SK-N-DZ (cell line): ENCODE results near the gene ANK3.
A peak's percentile ranks its signal among the peaks of the same experiment; 100 is the strongest.

Experiments
- DNase-seq: peaks from one replicate; pipeline ENCODE4 v3.0.0-alpha.2; 2015; ENCODE audit warnings: low spot score

The ANK3 gene

DNA sequence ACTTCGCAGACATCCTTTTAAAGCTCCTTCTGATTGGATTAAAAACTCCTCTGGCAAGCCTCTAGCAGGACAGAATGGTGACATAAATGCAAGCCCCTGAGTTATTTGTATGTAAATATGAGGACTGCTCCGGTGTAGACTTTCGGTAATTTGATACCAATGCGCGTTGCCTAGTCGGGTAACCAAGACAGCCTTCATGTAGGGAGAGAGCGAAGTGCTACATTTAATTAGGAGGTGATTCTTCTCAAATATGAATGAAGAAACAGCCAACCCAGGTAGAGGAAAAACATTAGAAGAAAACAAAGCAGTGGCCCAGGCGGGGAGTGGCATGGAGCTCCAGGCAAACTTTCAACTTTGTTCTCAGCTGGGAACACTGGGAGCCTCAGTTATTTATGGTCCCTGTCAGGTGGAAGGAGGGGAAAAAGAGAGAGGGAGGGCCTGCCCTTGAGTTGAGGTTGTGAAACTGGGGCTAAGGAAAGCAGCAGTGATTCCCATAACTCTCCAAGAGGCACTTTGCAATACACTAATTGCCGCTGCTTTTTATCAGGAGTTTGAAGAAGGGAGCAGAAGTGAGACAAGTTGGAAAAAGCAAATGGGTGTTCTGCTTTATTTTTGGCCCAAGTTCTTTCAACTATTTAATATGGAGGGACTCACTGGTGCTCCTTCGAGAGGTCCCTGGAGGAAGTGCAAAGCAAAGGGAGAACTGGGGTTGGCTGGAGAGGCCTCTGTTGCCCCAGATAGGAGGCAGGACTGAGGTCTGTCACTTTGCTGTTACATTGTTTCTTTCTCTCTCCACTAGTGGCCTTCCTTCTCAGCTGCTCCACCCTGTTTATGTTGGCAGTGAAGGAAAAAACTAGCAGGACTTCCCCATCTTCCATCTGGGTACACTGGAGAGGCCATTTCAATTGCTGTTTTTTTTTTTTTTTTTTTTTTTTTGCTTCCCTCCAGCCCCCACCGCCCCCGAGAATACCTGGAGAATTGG lies 248.7 kb downstream of the ANK3 start:
- peak; percentile 81 for DNase-seq

DNA sequence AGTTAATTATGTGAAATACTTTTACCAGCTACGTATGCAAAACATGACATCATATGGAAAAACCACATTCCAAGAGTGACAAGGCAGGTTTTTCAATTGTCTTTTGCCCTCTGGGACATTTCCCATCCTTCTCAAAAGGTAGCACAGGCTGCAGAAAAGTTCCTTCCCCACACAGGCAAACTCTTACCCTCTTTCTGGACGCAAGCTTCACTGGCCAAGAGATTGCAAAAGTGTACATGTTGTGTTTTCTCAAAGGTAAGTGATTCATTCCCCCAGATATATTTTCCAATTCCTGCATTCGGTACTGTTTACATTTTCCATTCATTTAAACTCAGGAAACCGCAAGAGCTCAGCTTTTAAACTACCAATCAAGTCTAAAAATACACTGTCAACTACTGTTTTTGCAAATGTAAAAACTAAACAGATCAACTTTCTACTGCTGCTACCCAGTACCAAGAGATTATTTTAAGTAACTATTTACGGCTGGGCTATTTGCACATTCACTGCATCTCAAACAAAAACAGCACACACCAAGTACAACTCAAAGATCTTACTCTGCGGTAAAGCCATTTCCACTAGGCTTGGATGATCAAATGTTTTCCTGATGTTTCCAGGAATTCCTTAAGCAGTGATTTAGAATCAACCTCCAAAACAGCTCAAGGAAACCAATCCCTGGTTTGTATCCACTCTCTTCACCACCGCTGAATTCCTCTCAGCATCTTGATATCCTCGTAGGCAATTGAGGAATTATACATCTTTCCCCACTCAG lies 249.7 kb downstream of the ANK3 start:
- no peak for DNase-seq

DNA sequence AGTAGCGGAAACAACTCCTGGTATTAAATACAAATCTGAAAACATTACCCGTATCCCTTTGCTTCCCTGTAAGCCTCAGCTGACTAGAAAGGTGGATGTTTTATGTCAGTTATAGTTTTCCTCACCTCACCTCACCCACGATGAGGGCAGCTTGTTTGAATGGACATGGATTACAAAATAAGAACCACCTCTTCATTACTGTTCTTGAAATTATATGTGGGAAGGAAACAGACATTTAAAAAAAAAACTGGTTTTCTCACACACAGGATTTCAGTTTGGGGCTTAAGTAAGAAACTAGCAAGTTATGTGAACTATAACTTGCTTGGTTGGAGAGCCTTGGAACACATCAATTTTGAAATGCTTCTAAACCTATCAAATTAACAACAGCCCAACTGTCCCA lies 250.4 kb downstream of the ANK3 start:
- no peak for DNase-seq

DNA sequence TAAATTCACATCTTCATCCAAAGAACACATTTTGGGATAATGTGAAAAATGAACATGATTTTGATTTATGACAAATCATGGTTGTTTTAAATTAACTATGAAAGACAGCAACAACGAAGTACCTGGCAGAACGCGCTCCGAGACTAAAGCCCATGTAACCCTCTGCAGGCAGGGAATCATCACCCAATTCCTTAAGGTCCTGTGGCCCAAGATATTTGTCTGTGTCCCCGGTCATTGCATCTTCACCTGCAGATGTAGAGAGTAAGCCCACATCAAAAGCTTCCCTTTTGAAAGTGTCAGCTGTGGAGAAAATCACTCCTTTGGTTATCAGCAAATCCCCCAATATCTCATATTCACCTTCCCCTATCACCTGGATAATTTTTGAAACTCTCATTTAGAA lies 250.8 kb downstream of the ANK3 start:
- DNase-seq, result no peak

DNA sequence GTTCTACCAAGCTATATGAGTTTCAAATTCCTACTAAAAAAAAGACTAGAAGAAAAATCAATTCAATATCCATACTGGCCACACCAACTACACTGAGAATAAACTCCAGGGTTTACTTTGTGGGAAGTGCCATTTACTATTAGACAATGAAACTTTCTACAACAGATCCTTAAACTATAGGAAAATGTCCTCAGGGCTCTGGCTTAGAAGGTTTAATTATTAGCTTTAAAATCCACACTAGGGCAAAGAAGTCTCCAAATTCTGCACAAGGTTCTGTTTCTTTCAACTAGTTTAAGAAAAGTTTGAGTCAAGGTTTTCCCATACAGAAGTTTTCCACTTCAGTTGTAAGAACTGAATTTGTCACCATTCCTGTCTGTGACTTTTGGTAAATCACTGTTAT lies 251.6 kb downstream of the ANK3 start:
- DNase-seq, result no peak

DNA sequence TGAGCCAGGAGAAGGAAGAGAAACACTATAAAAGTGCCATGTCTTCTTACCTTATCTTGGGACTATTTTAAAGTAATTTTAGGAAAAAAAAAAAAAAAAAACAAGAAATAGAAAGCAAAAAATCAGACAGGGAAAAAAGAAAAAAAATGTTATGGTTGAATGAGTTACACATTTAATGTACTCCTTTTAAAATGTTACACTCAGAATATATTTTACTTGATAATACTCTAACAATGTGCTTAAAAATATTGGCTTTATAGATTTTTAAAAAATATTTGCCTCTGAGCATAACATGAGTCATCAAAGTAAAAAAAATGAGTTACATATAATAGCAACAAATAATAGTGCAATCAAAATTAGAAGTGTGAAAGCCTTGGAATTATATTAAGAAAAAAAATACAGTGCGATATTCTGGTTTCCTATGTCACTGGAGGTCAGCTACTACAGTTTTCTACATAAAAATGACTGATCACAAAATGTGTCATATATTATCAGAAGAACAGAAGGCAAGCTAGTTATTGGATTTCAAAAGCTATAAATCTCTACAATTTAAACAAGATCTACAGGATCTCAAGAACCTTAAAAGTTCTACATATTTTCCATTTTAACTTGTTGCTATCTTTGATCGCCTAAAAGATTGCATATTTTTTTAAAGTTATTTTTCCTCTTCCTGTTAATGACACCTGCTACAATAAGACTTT lies 252.2 kb downstream of the ANK3 start:
- no peak for DNase-seq

DNA sequence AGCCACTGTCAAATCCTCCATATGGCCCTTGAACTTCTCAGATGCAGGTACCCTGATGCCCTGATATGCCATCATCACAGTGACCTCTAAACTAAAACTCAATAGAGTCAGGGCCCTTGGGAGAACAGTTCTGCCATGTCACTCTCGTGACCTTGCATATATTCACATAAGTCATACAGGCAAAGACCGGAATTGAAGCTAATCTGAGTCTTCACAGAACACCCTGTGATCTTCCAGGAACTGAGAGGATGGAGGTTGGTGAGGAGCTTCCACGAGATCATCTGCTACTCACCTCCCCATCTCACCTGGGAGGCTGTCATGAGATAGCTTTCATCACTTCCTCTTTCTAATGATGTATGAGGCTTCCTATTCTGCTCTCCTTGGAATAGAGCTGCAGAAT lies 254.7 kb downstream of the ANK3 start:
- peak; percentile 82 for DNase-seq

DNA sequence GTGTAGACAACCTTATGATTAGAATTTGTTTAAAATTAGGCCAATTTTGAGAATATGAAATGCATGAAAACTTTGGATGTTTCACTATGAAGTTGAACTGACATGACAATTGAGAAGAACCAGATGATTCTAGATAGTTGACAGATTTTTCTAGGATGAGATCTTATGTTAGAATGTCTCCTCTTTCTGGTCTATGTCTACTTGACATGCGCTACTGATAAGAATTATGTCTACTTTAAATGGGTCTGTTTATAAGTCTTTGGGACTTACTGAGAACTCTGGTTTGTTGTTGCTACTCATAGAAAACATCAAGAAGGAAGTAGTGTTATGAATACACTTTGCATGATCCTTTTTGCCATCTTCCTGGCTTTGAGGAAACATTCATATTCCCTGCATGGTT lies 255.1 kb downstream of the ANK3 start:
- peak; percentile 84 for DNase-seq

DNA sequence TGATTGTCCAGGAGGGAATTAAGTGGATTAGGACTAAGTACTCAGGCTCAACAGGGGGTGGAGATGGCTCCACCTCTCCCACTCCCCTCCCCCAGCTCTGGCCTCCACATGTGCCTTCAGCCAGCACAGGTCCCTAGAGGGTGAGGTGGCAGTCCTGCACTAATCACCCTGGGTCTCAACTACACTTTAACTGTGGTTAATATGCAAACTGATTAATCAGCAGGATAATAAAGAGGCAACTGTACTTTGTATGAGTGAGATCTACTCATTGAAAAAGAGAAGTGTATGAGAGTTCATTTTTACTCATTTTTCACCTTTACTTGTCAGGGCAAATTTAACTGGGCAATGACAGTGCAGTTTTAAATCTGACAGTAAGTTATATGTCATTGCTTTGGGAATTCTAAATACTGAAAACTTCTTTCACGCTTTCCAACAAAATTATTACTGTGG lies 259.5 kb downstream of the ANK3 start:
- no peak for DNase-seq

DNA sequence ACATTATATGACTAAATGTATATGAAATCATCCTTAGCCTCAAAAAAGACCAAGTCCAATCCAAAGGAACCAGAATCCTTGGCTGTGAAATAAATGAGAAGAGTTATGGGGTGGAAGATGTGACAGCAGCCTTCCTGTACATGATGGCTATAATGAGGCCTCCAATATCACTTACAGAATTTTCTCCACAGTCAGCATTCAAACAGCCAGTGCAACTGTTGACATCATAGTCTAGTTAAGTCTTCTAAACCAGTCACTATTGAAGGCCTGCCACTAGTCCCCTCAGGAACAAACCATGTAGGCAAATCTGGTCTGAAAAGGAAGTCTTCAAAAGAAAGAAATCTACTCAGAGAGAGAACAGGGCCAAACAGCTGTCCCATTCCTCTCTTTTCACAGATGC lies 263.8 kb downstream of the ANK3 start:
- no peak for DNase-seq

DNA sequence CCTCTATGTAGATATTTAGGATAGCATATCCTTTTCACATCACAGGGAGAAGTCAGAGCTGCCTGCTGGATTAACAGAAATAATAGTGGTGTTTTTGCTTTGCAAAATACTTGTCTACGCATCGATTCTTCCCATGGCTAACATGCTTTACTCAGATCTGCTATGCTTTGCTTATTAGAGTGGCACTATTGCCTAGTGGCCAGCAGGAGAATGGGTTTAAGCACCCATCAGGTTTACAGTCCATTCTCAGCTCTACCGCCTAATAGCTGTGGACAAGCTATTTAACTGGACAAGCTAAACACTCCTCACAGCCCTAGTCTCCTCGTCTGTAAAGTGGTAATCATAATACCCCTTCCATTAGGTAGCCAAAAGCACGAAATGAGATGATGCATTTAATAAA lies 265.1 kb downstream of the ANK3 start:
- no peak for DNase-seq

DNA sequence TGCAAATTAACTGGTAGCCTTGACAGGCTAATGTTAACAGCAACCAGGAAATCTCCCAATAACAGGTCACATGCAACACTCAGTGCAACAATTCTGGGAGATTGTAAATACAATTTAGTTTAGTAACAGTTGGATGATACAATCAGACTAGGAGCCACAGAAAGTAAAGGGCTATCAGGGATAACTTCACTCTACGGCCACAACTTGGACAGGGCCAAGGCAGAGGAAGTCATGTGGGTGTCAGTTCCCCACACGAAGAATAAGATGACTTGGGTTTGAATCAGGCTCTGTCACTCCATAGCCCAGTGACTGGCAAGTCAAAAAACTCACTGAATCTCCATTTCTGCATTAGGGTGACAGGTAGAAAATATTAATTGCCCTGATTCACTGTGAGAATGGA lies 266.0 kb downstream of the ANK3 start:
- DNase-seq, result no peak

DNA sequence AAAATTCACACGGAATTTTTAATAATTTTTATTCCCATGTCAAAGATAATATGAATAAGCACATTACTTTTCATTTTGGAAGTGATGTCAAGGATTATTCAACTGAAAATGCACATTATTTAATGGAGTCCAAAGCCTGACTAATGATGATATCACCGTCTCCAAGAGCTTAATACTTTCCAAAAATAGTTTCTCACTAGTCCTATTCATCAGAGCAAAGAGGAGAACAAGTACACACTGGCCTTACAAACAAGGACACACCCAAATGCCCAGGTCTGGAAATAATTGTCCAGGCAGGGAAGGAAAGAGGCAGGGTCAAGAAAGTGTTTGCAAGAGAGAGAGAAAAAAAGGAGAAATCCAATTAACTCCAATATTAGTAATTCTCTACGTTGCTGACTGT lies 266.5 kb downstream of the ANK3 start:
- no peak for DNase-seq

DNA sequence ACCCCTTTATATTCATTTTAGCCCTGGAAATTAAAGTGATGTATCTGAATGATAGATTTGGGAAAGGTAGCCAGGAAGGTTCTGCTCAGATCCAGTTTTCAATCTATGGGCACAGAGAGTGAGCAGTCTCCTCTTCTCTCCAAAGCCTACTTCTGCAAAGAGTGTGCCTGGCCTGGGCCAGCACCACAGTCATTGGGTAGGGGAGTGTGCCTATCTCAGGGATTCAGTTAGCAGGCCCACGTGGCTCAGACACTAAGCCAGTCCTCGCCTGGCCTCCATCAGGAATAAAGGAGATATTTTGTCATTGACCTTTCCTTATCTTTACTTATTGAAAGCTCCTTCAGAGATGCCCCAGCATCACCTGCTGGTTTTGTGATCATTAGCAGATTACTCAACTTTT lies 267.5 kb downstream of the ANK3 start:
- no peak for DNase-seq

DNA sequence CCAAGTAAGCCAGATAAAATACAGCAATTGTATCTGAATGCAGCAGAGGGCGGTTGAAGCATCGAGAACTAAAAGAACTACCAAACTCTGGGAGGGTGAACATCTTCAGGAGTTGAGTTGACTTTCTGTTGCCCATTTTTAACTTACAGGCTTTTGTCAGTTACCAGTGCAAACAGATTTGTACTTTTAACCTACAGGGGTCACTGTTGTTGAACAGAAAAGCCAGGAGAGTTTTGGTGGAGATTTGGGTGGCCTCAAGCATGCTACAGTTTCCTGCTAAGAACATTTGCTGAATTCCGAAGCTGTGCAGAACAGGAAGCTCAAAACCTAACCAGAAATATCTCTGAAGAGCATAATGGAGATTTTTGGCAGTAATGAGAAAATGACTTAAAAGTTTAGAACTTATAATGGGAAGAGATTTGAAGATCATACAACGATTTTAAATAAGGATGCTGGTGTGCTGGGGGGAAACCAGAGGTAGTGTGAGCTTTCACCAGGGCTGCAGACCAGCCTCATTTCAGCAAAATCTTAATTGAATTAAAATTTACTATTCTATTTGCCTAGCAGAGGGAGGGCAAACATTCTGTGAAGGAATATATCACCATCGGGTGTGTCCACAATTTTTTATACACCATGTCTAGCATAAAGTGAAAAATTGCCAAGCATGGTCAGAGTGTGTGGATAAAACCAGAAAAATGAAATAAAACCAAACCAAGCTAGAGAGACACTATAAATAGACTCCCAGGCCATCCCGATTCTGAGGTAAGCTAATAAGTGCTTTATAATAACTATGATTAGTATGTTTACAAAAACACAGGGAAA lies 274.7 kb downstream of the ANK3 start:
- DNase-seq, result peak; percentile 36

DNA sequence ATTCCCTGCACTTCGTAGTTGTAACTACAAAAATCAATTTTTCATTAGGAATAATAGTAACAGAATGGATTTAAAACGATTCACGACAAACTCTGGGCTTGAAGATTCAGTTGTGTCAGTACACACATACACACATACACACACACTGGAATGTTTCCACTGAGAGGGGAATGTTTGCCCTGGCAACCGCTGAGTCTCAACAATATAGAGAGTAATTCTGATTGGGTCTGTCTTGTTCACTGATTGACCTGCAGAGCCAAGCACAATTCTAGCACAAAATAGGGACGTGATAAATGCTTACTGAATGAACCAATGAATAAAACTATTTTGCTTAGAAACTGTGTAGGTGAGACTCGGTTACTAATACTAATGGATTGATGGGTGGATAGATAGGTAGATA lies 278.9 kb downstream of the ANK3 start:
- DNase-seq, result no peak

DNA sequence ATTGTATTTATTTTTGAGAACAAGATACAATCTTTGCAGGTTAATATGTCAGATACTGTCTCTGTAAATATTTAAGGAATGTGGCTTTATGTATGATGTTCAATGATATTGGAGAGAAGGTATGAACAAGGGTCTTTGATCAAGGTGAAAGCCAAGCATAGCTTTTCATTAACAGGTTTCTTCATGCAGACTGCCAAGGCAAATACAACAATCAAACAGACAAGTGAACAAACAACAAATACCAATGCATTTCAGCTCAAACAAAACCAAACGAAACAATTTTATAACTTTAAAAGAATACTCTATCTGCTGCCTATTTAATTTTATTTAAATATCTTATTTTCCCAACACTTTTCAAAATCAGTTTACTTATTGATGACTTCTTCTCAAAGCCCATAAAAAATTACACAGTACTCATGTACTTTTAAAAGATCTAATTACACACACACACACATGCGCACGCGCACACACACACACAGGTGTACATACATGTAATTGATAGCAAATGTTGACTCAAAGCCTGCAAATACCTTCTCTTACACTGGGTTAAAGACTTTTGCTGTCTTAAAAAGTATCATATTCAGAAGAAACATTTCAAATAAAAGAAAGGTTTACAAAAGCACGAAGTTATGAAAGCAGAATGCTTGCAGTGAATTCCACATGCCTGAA lies 282.2 kb downstream of the ANK3 start:
- no peak for DNase-seq

DNA sequence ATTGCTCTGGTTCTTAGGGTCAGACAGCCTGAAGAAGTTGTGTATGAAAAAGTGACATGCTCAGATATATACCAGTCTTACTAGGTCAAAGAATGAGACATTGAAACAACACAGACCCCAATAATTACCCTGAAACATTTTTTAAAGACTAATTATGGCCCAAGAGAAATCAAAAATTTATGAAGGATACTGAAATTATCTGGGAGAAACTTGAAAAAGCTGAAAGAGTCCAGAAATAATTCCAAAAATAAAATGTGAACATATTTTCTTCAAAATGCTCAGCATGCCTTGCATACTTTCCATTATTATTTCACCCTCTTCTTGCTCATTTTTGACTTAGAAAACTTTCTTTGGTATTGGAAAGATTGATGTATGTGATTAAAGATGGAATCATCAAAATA lies 284.4 kb downstream of the ANK3 start:
- no peak for DNase-seq

DNA sequence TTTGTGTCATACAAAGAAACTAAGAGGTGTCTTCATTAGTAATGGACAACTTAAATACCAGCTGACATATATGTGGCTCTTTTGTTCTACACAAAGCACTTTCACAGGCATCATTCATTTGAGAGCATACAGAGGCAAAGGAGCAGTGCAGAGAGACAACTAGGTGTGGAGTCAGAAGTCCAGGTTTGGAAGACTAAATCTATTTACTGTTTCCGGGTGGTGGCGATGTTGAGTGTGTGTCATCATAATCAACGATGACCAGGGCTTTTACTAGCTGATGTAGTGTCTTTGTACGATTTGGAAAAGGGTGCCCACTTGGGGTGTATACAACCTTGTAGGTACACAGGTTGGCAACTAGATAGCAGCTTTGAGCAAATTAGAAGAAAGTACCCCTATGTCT lies 287.9 kb downstream of the ANK3 start:
- no peak for DNase-seq

DNA sequence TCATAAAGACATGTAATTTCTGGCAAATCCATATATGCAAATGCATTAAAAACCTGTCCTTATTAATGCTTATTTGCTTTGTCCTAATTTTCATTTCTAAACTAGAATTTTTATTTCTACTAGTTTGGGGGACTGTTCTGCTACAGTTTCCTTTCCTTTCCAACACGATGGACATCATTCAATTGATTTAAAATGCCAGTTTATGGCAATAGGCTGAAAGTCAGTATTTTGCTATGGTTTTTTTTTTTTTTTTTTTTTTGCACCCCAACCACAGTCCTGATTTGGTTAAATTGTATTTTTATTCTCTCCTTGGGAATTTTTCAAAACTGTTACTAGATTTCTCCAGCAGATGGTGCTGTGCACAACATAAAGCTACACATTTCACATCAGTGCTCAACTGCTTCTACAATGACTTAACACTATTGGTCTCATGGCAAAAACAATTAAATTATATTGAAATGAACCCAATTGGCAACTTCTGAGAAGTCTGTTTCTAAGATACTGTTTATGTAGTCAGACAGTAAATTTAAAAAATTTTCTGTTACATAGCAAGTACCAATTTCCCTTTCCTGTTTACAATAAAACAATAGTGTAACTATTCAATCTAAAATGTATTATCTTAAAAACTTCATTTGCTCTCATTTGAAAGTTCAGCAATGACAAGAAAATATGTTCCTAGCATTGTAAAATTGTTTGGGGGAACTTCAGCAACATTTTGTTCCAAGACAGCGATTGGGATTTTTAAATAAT lies 289.5 kb downstream of the ANK3 start:
- DNase-seq, result peak; percentile 66
